ENCODE measurements around the gene KRTAP5-4. TPM values are rescaled to one million over a fixed set of nuclear protein-coding genes. Genes with fewer than 3 reads are reported as not detected.

Gene KRTAP5-4
- polyA plus RNA-seq, 3 donors from 2014 or later: not detected

GRCh38 chr11:1659506-1659905 lies 37.6 kb upstream of the KRTAP5-4 start:
- Mint-ChIP-seq H3K9me3 (no peaks in the 10 kb centered on the region), H3K27me3 (ENCODE audit: low read depth in 3 of 3) (peaks cover 13 to 20% (median 17%) of the 10 kb centered on the region in 3 donors)

DNA sequence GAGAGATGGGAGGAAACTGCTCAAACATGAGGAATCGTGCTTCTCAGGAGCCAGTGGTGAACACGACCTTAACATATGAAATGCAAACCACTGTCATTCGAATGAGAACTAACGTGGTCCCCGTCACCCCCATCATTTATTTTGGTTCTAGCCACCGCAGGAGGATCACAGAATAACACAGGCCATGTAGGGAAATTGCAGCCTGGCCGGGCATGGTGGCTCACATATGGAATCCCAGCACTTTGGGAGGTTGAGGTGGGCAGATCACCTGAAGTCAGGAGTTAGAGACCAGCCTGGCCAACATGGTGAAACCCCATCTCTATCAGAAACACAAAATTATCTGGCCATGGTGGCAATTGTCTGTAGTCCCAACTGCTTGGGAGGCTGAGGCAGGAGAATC lies 34.7 kb upstream of the KRTAP5-4 start:
- no peak for DNase-seq
- no peaks in the 10 kb centered on the region for H3K36me3 Mint-ChIP-seq
- peaks cover 20 to 29% of the 10 kb centered on the region in 2 donors for H3K4me1 Mint-ChIP-seq
- H3K27ac Mint-ChIP-seq: no peak overlapping the region
- H3K4me3 Mint-ChIP-seq: no peak overlapping the region
- H3K27me3 Mint-ChIP-seq (ENCODE audit: low read depth in 3 of 3): peaks cover 10 to 18% (median 16%) of the 10 kb centered on the region in 3 donors
- no peaks in the 10 kb centered on the region for H3K9me3 Mint-ChIP-seq

More at GRCh38 chr11:1659506-1659905, 37.6 kb upstream of the KRTAP5-4 start:
- peak overlapping the region in 4 of 5 donors; percentile 41 to 66 (median 54) for H3K4me3 Mint-ChIP-seq
- peak overlapping the region in 3 of 6 donors; percentile 47 to 66 (median 49) for H3K27ac Mint-ChIP-seq
- peak in 2 of 3 donors; percentile 31 to 48 for DNase-seq
- peaks cover 32 to 45% of the 10 kb centered on the region in 2 donors for H3K4me1 Mint-ChIP-seq
- no peaks in the 10 kb centered on the region for H3K36me3 Mint-ChIP-seq

GRCh38 chr11:1656061-1656441 lies 34.1 kb upstream of the KRTAP5-4 start:
- Mint-ChIP-seq H3K4me3 (no peak overlapping the region), H3K27ac (no peak overlapping the region), H3K27me3 (ENCODE audit: low read depth in 3 of 3) (peaks cover 10 to 18% (median 18%) of the 10 kb centered on the region in 3 donors), H3K9me3 (peaks cover 0 to 1% (median 0%) of the 10 kb centered on the region in 6 donors), H3K4me1 (peaks cover 17 to 24% of the 10 kb centered on the region in 2 donors), H3K36me3 (no peaks in the 10 kb centered on the region)
- no peak for DNase-seq

DNA sequence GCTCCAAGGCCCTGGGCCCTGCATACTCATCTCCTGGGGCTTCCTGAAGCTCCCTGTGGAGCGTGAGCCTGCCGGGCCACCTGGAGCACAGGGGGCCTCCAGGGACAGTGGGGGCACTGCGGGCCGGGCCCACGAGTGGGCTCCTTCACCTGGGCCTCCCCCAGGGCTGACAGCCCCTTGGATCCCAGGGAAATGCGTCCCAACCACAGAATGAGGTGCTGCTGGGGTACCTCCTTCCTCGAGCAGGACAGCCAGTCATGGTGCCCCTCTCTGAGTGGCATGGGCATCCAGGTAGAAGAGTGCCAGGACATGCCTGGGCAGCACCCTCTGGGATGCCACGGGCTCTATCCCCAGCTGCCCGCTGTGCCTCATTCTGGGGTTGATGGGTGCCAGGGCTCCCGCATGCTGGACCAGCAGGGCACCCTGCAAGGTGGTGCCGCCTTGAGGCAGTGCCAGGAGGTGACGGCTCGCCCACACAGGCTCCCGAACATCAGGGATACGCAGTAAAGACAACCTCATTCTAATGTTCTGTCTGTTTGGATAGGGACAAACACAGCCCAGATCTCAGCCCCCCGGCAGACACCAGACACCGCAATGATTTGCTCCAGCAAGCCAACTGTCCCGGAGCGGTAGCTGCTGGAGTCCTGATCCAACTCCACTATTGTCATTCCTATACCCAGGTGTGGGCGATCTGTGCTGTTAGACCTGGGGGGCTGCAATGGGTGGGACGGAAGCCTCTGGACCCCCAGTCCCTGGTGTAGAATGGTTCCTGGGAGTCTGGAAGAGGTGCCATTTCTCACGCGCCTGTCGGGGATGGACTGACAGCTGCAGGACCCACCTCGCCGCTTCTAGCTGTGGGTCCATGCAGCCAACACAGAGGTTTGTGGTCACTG lies 33.5 kb upstream of the KRTAP5-4 start:
- peaks cover 14 to 20% of the 10 kb centered on the region in 2 donors for H3K4me1 Mint-ChIP-seq
- H3K27me3 Mint-ChIP-seq (ENCODE audit: low read depth in 3 of 3): peaks cover 10 to 20% (median 18%) of the 10 kb centered on the region in 3 donors
- H3K36me3 Mint-ChIP-seq: no peaks in the 10 kb centered on the region
- no peak overlapping the region for H3K4me3 Mint-ChIP-seq
- no peak overlapping the region for H3K27ac Mint-ChIP-seq
- no peak for DNase-seq
- H3K9me3 Mint-ChIP-seq: peaks cover 0 to 2% (median 0%) of the 10 kb centered on the region in 6 donors

GRCh38 chr11:1654388-1655167 lies 32.6 kb upstream of the KRTAP5-4 start:
- Mint-ChIP-seq H3K4me3 (no peak overlapping the region), H3K27me3 (ENCODE audit: low read depth in 3 of 3) (peaks cover 8 to 18% (median 16%) of the 10 kb centered on the region in 3 donors)

GRCh38 chr11:1653541-1654387 lies 31.8 kb upstream of the KRTAP5-4 start:
- Mint-ChIP-seq H3K4me3 (no peak overlapping the region), H3K9me3 (peaks cover 0 to 2% (median 0%) of the 10 kb centered on the region in 6 donors), H3K4me1 (peaks cover 0 to 4% of the 10 kb centered on the region in 2 donors), H3K36me3 (no peaks in the 10 kb centered on the region), H3K27ac (peak overlapping the region in 1 of 6 donors; percentile 27), H3K27me3 (ENCODE audit: low read depth in 3 of 3) (peaks cover 8 to 10% (median 10%) of the 10 kb centered on the region in 3 donors)
- DNase-seq: no peak

More at GRCh38 chr11:1654388-1655167, 32.6 kb upstream of the KRTAP5-4 start:
- DNase-seq: no peak
- H3K4me1 Mint-ChIP-seq: peaks cover 6 to 12% of the 10 kb centered on the region in 2 donors
- no peaks in the 10 kb centered on the region for H3K36me3 Mint-ChIP-seq
- H3K27ac Mint-ChIP-seq: no peak overlapping the region
- peaks cover 0 to 2% (median 0%) of the 10 kb centered on the region in 6 donors for H3K9me3 Mint-ChIP-seq

DNA sequence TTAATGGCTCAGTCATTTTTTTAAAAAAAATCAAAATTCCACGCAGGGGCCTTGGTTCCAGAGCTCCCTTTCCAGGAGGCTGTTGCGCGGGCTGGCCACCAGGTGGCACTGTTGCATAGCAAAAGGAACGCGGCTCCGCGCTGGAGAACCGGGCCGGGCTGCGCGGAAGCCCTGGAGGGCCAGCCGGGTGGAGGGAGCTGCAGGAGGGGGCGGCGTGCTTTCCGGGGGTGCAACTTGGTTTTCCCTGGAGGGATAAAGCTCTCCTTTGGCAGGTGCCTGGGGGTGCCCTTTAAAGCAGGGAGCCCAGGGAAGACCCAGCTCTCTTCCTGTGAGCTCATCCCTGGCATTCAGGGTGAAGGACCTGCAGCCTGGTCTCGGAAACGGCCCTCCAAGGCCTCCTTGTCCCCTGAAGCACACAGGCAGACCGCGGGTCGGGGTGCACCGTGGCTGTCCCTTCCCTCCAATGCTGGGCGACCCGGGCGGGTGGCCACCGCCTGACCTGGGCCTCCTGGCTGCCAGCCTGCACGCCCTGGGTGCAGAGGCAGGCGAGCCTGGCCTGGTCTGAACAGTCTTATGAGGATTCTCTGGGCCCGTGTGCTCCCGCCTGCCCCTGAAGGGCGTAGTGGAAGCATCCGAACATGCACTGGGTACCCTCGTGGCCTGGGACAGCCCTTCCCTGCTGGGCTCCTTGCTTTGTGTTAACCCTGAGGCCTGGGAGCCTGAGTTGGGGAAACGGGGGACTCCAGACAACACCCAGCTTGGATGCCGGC lies 31.0 kb upstream of the KRTAP5-4 start:
- Mint-ChIP-seq H3K4me3 (no peak overlapping the region), H3K36me3 (no peaks in the 10 kb centered on the region), H3K27ac (no peak overlapping the region), H3K9me3 (peaks cover 0 to 2% (median 0%) of the 10 kb centered on the region in 6 donors), H3K27me3 (ENCODE audit: low read depth in 3 of 3) (peaks cover 6 to 10% (median 7%) of the 10 kb centered on the region in 3 donors), H3K4me1 (no peaks in the 10 kb centered on the region)
- peak; percentile 72 to 78 (median 75) for DNase-seq

GRCh38 chr11:1652442-1652770 lies 30.5 kb upstream of the KRTAP5-4 start:
- no peak for DNase-seq
- Mint-ChIP-seq H3K9me3 (peaks cover 0 to 2% (median 0%) of the 10 kb centered on the region in 6 donors), H3K4me1 (no peaks in the 10 kb centered on the region), H3K36me3 (no peaks in the 10 kb centered on the region), H3K27ac (no peak overlapping the region), H3K27me3 (ENCODE audit: low read depth in 3 of 3) (peaks cover 6 to 10% (median 7%) of the 10 kb centered on the region in 3 donors), H3K4me3 (no peak overlapping the region)

GRCh38 chr11:1652026-1652425 lies 30.1 kb upstream of the KRTAP5-4 start:
- Mint-ChIP-seq H3K27me3 (ENCODE audit: low read depth in 3 of 3) (peaks cover 5 to 10% (median 7%) of the 10 kb centered on the region in 3 donors), H3K36me3 (no peaks in the 10 kb centered on the region), H3K4me1 (no peaks in the 10 kb centered on the region), H3K9me3 (peaks cover 0 to 2% (median 0%) of the 10 kb centered on the region in 6 donors), H3K27ac (no peak overlapping the region), H3K4me3 (no peak overlapping the region)
- no peak for DNase-seq

DNA sequence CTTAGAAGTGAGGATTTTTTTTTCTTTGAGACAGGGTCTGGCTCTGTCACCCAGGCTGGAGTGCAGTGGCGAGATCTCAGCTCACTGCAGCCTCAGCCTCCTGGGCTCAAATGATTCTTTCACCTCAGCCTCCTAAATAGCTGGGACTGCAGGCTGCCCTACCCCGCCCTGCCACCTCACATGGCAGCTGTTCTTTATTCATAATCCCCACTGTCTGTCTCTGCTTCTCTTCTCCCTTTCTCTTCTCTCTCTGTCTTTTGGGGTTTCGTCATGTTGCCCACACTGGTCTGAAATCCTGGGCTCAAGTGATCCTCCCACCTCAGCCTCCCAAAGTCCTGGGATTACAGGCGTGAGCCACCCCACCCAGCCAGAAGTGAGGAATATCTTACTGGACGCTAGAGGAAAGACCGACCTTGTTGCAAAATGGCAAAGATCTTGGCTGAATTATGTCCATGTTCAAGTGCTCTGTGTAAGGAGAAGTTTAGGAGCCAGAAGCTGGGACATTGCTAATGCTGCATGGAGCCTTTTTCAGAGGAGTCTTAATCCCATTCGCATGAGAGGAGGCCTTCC lies 29.6 kb upstream of the KRTAP5-4 start:
- no peak for DNase-seq
- no peak overlapping the region for H3K27ac Mint-ChIP-seq
- no peaks in the 10 kb centered on the region for H3K4me1 Mint-ChIP-seq
- H3K27me3 Mint-ChIP-seq (ENCODE audit: low read depth in 3 of 3): peaks cover 0 to 10% (median 3%) of the 10 kb centered on the region in 3 donors
- H3K4me3 Mint-ChIP-seq: no peak overlapping the region
- H3K36me3 Mint-ChIP-seq: no peaks in the 10 kb centered on the region
- H3K9me3 Mint-ChIP-seq: peaks cover 0 to 2% (median 0%) of the 10 kb centered on the region in 6 donors

- Mint-ChIP-seq H3K4me3 (no peak overlapping the region), H3K36me3 (no peaks in the 10 kb centered on the region), H3K9me3 (peaks cover 0 to 2% (median 0%) of the 10 kb centered on the region in 6 donors), H3K27me3 (ENCODE audit: low read depth in 3 of 3) (peaks cover 0 to 8% (median 0%) of the 10 kb centered on the region in 3 donors), H3K27ac (no peak overlapping the region), H3K4me1 (no peaks in the 10 kb centered on the region)
- DNase-seq: no peak
Measured at GRCh38 chr11:1650918-1651262, 29.0 kb upstream of the KRTAP5-4 start.

All from immature natural killer cell (primary cell).